OCI-LY3 (cell line): ENCODE measurements around the gene PLA2G4E.

Source experiments
- CTCF ChIP-seq: fragments of 200-600, 300-600 bp; sonication (generic); IDR thresholded peaks from 2 replicates; pipeline ENCODE4 v1.5.1; 2014; ENCODE audit warnings: antibody characterized with exemption, low read length, low read depth
- EZH2phosphoT487 ChIP-seq: fragments of 200-600 bp; shearing (Covaris generic); IDR thresholded peaks from 2 replicates; pipeline ENCODE4 v1.6.1; 2018; ENCODE audit warnings: antibody characterized with exemption, mixed run types, low read depth

- TF ChIP-seq CTCF (no peak), EZH2phosphoT487 (no peak)
These were observed 44.2 kb upstream of the PLA2G4E start for GRCh38 chr15:42065033-42065432.
